Measurements from ENCODE around the gene PER1.
A peak's percentile ranks its signal among the peaks of the same experiment; 100 is the strongest.

The PER1 gene

DNA sequence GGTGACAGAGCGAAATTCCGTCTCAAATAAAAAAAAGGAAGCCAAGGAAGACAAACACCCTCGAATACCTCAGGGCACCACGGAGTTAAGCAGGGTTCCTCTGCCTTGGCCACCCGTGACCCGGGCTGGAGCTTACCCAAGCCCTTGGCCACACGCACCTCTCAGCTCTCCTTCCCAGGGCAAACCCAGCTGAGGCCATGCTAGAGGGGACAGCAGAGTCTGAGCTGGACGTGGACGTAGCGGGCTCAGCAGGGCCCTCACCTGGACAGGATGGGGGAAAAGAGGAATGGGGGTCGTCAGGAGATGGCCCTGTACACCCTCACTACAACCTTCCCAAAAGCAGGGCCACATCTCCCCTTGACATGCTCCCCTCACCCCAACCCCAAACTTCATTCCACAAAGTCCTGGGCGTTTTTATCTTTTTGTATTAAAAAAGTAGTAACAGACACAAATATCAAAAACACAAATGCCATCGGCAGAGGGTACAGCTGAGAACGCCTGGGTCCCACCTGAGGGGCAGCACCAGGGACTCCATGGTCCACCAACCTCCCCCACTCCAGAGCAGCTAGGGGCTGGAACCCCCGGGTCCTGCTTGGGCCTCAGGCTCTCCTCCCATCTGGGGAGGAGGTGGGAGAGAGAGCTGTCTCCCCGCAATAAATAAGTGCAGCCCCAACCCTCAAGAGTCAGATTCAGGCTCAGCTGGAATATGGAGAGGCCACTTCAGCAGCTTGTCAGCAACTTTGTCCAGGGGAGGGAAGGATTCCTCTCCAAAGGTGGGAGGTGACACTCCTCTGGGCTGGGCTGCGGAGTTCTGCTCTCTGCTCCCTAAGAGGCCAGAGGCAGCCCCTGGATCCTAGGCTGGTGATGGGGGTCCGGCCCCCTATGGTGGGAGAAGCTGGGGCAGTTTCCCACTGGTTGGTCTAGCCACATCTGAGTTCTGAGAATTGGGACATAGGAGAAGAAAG, 11.9 kb downstream of the PER1 start:
- DNase-seq (ENCODE audit: low read depth, low spot score), result no peak

DNA sequence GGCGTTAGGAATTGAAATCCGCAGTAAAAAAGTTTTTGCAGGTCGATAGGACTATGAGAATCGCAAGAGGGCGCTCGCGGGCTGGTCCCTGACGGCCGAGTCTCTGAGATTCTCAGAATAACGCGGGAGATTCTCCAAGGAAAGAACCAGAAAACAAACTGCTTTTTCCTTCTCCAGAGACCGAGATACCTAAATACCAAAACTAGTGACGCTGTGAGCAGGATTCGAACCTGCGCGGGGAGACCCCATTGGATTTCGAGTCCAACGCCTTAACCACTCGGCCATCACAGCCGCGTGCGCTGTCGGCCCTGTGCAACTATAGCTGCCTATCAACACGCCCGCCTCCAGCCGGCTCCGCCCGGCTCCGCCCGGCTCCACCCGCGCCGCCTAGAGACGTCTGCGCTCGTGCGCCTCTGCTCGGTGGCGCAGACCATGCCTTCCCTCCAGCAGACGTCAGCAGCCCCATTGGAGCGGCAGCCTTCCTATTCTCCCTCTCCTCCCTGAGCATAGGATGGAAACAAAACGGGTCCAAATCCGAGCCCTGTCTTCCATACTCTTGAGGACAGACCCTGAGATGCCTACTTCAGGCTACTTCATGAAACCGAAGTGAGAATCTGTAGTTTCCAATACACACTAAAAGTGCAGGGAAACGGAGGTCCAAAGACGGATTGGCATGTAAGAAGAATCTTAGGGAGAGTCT, 13.4 kb downstream of the PER1 start:
- DNase-seq (ENCODE audit: low read depth, low spot score), result peak; percentile 93

DNA sequence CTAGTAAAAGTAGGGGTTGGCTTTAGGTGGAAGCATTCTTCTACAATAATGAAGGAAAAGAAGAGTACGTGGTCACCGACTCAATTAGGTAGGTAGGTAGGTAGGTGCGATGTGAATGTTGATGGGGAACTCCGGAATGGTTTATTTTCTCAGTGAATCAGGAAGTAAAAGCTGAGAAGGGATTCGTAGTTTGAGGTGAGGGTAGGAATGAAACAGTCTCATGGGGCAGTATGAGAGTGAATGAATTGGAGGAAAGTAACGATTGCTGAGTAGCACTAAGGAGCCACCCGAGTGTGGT, 13.9 kb downstream of the PER1 start:
- DNase-seq (ENCODE audit: low read depth, low spot score), result no peak

DNA sequence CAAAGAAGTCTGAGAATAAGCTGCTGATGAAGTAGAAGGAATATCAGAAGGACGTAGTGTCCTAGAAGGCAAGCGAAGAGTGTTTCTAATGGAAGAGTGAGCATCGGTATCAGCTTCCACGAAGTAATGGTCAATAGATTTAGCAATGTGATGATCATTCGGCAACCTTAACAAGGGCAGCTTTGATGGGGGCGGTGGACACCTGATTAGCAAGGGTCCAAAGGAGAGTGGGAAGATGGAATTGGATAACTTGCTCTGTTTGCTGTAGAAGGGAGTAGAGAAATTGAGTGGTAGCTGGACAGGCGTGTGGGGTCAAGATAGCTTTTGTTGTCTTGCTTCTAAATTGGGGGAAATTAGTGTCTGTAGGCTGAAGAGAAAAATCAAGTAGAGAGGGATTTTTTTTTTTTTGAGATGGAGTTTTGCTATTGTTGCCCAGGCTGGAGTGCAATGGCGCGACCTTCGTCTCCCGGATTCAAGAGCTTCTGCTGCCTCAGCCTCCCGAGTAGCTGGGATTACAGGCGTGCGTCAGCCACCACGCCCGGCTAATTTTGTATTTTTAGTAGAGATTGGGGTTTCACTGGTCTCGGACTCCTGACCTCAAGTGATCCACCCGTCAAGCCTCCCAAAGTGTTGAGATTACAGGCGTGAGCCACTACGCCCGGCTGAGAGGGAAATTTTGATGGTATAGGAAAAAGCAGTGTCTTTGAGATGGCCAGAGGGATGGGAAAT, 14.4 kb downstream of the PER1 start:
- no peak for DNase-seq (ENCODE audit: low read depth, low spot score)

DNA sequence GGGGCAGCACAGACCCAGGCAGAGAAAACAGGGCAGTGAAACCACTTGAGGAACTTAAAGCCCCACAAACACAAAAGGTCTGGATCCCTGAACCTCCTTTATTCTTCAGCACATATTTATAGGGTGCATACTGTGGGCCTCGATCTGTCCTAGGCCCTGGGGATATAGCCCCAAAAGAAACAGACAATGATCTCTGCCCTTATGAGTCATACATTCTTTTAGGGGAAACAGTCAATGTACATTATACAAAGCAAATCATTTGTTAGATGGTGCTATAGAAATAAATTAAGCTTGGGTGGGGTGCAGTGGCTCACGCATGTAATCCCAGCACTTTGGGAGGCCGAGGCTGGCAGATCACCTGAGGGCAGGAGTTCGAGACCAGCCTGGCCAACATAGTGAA, 18.3 kb downstream of the PER1 start:
- DNase-seq (ENCODE audit: low read depth, low spot score), result no peak

DNA sequence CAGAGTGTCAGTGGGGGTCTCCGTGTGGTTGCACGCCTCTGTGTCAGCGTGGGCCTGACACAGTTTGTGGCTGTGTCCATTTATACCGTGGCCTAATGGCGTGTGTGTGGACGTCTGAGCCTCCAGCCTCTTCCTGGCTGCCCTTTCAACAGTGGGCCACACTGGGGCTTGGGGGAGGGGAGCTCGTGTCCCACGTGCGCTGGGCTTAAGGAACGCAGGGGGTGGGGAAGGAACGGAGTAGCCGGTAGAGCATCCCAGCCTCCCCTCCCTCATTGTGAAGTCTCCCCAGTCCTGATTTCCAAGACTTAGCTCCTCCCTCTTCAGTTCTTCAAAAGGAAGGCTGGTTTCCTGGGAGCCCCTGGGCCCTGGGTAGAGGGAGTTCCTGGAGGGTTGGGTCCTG, 18.8 kb downstream of the PER1 start:
- no peak for DNase-seq (ENCODE audit: low read depth, low spot score)

DNA sequence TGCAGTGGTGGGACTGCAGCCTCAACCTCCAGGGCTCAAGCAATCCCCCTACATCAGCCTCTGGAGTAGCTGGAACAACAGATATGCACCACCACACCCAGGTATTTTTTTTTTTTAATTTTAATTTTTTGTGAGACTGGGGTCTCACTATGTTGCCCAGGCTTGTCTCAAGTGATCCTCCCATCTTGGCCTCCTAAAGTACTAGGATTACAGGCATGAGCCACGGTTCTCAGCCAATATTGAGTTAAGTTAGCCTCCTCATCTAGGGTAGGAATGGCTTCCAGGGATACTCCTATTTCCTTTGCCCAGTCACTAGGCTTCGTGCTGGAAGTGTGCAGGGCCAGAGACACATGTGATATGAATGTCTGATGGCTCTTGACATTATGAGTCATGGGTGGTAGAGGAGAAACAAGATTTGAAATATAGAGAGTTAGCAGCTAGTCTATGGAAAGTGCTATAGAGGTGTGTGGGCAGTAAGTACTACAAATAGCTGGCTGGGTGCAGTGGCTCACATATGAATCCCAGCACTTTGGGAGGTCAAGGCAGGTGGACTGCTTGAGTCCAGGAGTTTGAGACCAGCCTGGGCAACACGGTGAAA, 20.3 kb downstream of the PER1 start:
- no peak for DNase-seq (ENCODE audit: low read depth, low spot score)

DNA sequence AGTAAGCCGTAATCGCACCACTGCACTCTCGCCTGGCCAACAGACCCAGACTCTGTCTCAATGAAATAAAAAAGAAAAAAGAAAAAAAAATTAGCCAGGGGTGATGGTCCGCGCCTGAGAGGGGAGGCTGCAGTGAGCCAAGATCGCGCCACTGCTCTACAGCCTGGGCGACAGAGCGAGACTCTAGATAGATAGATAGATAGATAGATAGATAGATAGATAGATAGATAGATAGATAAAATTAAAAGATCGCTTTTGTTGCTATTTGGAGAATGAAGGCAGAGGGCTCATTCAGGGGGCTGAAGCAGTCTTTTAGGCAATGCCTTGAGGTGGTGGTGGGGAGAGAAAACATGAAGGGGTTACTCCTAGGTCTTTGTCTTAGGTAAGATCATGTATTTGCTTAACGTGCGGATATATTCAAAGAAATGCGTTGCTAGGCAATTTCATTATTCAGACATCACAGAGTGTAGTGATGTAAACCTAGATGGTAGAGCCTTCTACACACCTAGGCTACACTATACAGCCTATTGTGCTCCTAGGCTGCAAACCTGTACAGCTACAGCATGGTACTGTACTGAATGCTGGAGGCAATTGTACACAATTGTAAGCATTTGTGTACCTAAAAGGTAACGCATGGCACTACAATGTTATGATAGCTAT, 23.9 kb downstream of the PER1 start:
- no peak for DNase-seq (ENCODE audit: low read depth, low spot score)

DNA sequence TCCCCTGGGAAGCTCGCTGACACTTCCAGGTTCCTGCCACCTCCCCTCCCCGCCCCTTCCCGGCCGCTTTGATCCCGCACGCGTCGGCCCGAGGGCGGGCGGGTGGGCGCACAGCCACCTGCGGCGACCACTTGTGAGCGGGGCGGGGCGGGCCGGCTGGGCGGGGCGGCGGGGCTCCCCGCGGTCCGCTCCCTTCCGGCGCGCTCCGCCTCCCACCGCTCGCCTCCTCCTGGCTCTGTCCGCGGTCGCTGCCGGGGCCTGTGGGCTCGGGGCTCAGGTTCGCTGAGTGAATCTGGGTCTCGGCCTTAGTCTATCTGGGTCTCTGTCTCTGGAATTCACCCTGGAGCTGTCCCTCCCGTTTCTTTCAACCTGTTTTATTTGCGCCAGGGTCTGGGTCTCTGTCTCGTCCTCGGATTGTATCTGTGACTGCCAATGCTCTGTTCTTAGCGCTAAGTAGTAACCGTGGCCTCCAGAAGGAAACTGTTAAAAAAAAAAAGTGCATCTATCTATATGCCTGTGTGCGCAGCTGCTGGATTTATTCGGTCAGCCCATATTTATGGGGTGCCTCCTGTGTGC, 25.6 kb downstream of the PER1 start:
- no peak for DNase-seq (ENCODE audit: low read depth, low spot score)

DNA sequence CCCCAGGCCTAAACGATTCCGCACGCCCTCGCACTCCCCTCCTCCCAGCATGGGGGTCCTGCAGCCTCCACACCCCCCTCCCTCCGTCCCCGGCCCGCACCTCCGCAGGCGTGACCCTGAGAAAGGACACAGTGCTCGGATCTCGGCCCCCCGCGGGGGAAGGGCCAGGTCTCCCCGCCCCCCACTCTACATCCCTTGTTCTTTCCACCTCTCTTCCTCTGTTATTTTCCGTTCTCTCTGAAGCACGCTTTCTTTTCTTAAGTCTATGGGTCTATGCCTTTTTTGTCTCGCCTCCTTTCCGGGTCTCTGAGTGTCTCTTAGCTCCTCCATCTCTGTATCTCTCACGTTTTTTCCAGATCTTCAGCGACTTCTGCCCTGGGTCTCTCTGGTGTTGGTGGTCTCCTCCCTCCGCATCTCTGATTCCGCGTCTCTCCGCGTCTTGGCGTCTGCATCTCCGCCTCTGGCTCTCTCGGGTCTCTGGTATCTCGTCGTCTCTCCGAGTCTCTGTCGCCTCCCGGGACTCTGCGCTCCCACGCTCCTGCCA, 26.2 kb downstream of the PER1 start:
- DNase-seq (ENCODE audit: low read depth, low spot score), result no peak

DNA sequence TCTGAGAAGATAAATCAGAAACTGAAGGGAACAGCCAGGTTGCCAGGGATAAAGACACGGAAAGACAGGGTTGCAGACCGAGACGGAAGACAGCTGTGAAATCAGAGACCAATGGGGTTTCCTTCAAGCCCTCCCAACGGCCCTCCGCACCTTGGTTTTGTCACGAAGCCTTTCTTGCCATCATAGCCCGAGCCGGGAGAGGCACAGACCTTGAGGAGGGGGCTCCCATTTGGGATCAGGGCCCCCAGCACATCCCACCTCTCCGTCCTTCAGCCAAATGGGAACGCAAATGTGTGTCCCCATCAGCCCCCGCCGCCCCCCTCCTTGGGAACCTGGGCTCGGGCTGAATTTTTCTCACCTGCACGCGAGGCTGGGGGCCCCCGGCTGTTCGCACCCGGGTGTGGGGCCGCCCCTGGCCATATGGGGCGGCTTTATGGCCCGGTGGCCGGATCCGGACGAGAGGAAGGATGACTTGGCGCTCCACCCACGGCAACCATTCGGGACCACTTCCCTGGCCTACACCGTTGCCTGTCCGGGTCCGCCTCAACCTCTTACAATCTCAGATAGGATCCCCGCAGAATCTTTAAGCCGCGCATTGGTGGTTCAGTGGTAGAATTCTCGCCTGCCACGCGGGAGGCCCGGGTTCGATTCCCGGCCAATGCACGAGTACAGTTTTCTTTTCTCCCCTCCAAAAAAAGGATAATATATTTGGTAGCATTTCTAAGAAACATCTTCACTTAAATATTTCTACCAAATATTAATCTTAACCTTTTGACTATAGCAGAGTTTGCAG, 26.9 kb downstream of the PER1 start:
- no peak for DNase-seq (ENCODE audit: low read depth, low spot score)

DNA sequence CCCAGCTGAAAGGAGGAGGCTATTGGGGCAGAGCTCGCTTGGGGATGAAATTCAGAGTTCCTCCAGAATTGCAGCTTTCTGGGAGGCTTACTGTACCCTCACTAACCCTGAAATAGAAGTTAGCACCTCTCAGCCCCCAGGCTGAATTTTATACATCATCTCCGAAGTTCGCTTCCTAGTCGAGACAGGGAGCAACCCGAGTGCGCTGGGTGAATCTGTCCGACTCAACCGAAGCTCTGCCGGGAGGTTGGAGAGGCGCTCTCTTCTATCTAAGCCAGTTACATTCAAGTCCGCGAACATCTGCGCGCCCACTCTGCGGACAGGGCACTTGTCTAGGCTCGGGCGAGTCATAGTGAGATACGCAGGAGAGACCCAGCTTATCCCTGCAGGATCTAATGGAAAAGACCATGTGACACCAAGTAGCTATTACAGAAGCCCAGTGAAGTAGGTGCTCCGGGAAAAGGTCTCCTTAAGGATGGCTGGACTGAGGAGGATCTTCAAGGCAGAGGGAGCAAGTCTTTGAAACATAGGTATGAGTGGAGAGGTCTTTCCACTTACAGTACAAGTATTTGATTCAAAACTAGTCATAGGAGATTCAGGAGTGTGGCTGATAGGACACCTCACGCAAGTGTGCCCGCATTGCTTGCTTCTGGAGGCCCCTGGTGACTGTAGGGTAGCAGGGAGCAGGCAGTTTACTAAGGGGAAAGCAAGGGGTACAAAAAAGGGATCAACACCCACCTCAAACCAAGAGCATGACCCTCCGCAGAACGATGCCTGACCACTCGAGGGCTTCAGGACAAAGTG, 27.7 kb downstream of the PER1 start:
- DNase-seq (ENCODE audit: low read depth, low spot score), result no peak

DNA sequence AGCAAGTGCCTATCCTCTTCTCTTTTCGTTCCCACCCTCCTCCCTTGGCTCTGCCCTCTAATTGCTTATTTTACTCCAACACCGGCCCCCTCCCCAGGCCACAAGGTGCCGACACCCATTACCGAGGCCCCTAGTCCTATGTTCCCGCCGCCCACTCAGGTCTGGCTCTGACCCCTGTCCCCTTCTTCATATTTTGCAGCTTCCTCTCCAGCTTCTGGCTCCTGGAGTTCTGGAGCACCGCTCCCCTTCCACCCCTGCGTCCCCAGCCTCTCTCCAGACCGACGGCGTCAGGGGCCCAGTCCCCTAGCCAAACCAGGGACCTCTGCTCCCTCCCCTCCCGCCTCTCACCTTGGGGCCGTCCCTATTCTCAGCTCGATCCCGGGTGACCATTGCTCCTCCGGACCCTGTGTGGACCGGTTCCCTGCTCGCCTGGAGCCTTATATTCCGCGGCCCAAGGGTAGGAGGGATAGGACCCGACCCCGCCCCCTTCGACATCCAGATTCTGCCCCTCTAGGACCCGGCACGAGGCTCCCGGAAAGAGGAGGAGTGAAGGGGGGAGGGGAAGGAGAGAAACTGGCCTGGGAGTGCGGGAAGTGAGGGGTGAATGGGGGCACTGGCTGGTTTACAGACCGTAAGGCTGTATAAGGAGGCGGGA, 28.4 kb downstream of the PER1 start, which contains the start of gene HES7:
Gene HES7, minus strand, starts transcription at position 412 of the 655 bp plus-strand sequence. Its CDS starts 22 bp downstream, at position 390.
- no peak for DNase-seq (ENCODE audit: low read depth, low spot score)

DNA sequence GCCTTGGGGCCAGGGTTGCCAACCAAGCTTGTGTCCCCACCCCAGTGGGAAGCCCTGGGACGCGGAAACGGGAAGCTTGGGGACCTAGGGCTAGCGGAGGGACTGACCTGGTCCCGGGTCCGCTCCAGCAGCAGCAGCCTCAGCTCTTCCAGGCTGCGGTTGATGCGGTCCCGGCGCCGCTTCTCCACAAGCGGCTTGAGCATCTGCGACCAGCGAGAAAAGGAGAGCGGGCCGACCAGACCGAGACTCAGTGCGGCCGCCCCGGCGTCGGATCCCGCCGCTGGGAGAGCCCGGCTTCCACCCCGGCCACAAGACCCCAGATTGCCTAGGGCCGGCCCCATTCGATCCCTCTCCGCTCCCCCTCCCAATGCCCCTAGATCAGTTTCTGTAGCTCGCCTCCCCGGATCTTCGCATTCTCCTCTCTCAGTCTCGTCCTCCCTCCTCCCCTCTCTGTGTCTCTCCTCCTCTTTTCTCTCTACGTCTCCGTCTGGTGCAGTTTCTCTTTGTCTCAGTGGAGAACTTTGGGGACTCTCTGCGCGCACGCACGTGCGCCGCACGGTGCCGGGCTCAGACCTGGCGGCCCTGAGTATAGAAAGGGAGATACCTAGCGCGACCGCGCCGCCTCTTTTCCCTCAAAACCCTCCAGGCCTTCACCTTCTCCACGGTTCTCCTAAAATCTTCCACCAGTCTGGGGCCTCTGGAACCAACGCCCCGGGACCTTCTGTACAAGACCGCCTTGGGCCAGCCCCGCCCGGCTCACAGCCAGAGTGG, 29.1 kb downstream of the PER1 start:
- no peak for DNase-seq (ENCODE audit: low read depth, low spot score)

DNA sequence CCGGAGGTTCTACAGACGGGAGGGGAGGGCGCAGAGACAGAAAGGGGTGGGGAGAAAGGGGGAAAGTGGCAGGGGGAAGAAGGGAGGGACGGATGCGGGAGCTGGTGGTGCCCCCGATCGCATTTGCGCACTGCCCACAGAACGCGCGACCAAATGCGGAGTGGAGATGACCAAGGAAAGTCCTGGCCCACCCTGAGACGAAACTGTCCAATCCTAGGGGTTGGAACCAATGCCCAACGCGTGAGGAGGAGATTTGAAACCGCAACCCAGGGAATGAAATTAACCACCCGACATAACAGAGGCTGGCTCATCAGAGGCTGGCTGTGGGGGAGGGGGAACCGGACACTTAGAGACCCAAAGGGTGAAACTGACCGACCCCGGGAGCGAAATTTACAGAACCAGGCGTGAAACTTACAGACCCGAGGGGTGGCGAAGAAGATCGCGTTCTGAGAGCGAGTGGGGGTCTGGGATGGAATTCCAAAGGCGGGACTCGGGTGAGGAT, 29.7 kb downstream of the PER1 start:
- no peak for DNase-seq (ENCODE audit: low read depth, low spot score)

DNA sequence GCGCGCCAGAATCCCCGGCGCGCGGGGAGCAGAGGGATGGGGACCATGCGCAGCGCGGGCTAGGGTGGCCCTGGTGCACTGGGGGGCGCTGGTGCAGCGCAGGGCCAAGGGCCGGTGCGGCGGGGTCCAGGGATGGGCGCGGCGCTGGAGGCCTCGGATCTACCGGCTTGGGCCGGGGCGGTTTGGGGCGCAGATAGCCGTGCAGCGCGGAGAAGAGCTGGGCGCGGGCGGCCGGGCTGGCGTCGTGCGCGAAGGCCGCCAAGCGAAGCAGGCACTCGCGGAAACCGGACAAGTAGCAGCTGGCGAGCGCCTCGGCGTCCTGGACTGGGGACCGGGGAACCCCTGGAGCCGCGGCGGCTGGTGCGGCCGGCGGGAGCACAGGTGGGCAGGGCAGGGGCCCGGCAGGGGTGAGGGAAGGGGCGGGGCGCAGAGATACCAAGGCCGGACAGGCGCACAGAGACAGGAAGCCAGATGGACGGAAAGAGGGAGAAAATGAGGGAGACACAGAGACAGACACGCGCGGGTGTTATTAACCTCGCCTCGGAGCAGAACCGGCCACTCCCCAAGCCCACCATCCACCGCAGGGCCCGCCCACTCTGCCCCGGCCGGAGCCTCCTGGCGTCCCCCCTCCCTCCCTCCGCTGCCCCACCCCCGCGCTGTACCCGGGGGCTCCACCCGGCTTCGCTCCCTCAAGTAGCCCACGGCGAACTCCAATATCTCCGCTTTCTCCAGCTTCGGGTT, 30.4 kb downstream of the PER1 start:
- no peak for DNase-seq (ENCODE audit: low read depth, low spot score)

DNA sequence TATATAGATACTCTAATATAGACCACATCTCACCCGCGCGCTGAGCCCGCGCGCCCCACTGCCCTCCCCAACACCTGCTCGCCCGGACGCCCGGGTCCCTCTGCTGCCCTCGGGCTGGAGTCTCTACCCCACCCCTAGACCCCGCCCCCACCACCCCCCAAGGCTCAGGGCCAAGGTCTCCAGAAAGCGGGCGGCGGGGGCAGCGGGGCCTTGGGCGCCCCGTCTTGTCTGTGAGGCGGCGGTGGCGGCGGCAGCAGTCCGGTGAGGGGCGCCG, 30.9 kb downstream of the PER1 start:
- DNase-seq (ENCODE audit: low read depth, low spot score), result no peak

All from brain pericyte (primary cell).